Esophagus muscularis mucosa (tissue), 3 donors: Measurements from ENCODE around the gene MALAT1.

Experiments used
- CTCF ChIP-seq, 3 experiments: fragments of 200-600 bp in 2 of 3; fragments of 450-650 bp in 1 of 3; sonication (generic) in 2 of 3; IDR thresholded peaks; one replicate each; pipeline ENCODE4 v1.5.1; 2017 to 2019; ENCODE audit warnings: antibody characterized with exemption in 3 of 3, mild to moderate bottlenecking in 2 of 3, moderate library complexity in 1 of 3
- POLR2A ChIP-seq: fragments of 450-650 bp; IDR thresholded peaks from one replicate; pipeline ENCODE4 v1.6.1; 2017; ENCODE audit warnings: antibody characterized with exemption, moderate library complexity, mild to moderate bottlenecking, low read depth
- POLR2AphosphoS5 ChIP-seq, 2 donors: sonication (generic); formaldehyde crosslinking; IDR thresholded peaks; one replicate each; pipeline ENCODE4 v1.6.1; 2017; ENCODE audit warnings: antibody characterized with exemption in 2 of 2

GRCh38 chr11:65499713-65500386 lies 1.0 kb downstream of the MALAT1 start:
- TF ChIP-seq CTCF (IDR thresholded peaks at IDR 0.05) (no peak), POLR2A (no peak), POLR2AphosphoS5 (IDR thresholded peaks at IDR 0.05) (no peak)
